ENCODE measurements around the gene BET1. TPM values are rescaled to one million over a fixed set of nuclear protein-coding genes. Genes with fewer than 3 reads are reported as not detected.

BET1 gene
- total RNA-seq, 1 experiment from 2014 or later: 17.2 TPM

DNA sequence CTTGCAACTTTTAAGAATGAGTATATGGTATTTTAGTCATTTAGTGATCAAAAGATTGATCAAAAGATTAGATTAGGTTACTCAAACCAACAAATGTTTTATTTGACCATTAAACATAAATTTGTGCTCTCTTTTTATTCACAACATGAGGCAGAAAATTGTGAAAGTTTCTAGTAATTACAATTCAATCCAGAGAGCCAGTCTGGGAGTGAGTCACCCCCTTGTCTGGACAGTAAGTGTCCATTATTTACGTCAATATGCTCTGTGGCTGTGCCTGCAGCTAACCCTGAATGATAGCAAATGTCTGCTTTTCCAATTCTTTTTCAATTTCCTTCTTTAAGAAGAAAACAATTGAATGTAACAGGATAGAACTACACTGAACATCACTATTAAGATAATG is 54.7 kb downstream of the BET1 start:
- H3K9ac ChIP-seq (ENCODE audit: low read length): no peak overlapping the region
- no peaks in the 10 kb centered on the region for H3K79me2 ChIP-seq (ENCODE audit: insufficient read depth, low read length)
- BruUV-seq (replicated peaks): no TSS peak
- ChIA-PET RAD21 (ENCODE audit: low non-redundant PET in 1 of 2, low total read pairs in 2 of 2, uncharacterized antibody in 2 of 2, unreplicated experiment in 2 of 2) (no interaction called here), POLR2A (no interaction called here), CTCF (no interaction called here)
- no peaks in the 10 kb centered on the region for H3K4me1 ChIP-seq (ENCODE audit: control insufficient read depth in 1 of 2, insufficient read depth in 2 of 2, low read length in 2 of 2)
- H3K27me3 ChIP-seq (ENCODE audit: insufficient read depth, low read length): no peaks in the 10 kb centered on the region
- no peak overlapping the region for H3K4me3 ChIP-seq (replicated peaks in 1 of 2; ENCODE audit: low read depth in 1 of 2, low read length in 2 of 2)
- no peak overlapping the region for H2AFZ ChIP-seq (ENCODE audit: low read depth, low read length, poor library complexity, severe bottlenecking)
- no peaks in the 10 kb centered on the region for H4K20me1 ChIP-seq (ENCODE audit: insufficient read depth)
- DNase-seq (ENCODE audit: low read depth, low spot score): no peak
- H3K4me2 ChIP-seq (ENCODE audit: low read length): no peak overlapping the region
- no peaks in the 10 kb centered on the region for H3K9me2 ChIP-seq (ENCODE audit: insufficient read depth)
- H3K9me3 ChIP-seq (ENCODE audit: control insufficient read depth in 1 of 2, insufficient read depth in 1 of 2, low read depth in 1 of 2, low read length in 2 of 2): no peaks in the 10 kb centered on the region
- TF ChIP-seq SP1 (IDR thresholded peaks at IDR 0.05; ENCODE audit: low read depth): no peak
- TF ChIP-seq TCF7L2 (IDR thresholded peaks at IDR 0.05; ENCODE audit: borderline replicate concordance, extremely low read depth, insufficient read depth, insufficient read length): no peak
- no peak for TF ChIP-seq EZH2phosphoT487 (IDR thresholded peaks at IDR 0.05; ENCODE audit: borderline replicate concordance)
- TF ChIP-seq, protein P1, sequence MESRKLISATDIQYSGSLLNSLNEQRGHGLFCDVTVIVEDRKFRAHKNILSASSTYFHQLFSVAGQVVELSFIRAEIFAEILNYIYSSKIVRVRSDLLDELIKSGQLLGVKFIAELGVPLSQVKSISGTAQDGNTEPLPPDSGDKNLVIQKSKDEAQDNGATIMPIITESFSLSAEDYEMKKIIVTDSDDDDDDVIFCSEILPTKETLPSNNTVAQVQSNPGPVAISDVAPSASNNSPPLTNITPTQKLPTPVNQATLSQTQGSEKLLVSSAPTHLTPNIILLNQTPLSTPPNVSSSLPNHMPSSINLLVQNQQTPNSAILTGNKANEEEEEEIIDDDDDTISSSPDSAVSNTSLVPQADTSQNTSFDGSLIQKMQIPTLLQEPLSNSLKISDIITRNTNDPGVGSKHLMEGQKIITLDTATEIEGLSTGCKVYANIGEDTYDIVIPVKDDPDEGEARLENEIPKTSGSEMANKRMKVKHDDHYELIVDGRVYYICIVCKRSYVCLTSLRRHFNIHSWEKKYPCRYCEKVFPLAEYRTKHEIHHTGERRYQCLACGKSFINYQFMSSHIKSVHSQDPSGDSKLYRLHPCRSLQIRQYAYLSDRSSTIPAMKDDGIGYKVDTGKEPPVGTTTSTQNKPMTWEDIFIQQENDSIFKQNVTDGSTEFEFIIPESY (IDR thresholded peaks at IDR 0.05; ENCODE audit: extremely low read depth, insufficient replicate concordance, low read length): no peak
- TF ChIP-seq CBX3 (IDR thresholded peaks at IDR 0.05; ENCODE audit: low read depth): no peak
- no peak for TF ChIP-seq FOSL1 (IDR thresholded peaks at IDR 0.05; ENCODE audit: low read depth)
- TF ChIP-seq, protein P2, sequence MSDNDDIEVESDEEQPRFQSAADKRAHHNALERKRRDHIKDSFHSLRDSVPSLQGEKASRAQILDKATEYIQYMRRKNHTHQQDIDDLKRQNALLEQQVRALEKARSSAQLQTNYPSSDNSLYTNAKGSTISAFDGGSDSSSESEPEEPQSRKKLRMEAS (IDR thresholded peaks at IDR 0.05): no peak
- no peak for TF ChIP-seq POLR2AphosphoS5 (IDR thresholded peaks at IDR 0.05; ENCODE audit: low read depth, low read length)
- no peak for TF ChIP-seq ZFX (IDR thresholded peaks at IDR 0.05)
- no peak for TF ChIP-seq YY1 (IDR thresholded peaks at IDR 0.05; ENCODE audit: extremely low read depth, insufficient replicate concordance, low read depth, low read length)
- intact Hi-C loops (cut with micrococcal nuclease): no loop called here
- H3K36me3 ChIP-seq (ENCODE audit: control insufficient read depth in 1 of 2, insufficient read depth in 2 of 2, low read length in 2 of 2): no peaks in the 10 kb centered on the region
- H3K27ac ChIP-seq (ENCODE audit: low read depth, low read length): no peak overlapping the region
- ATAC-seq: no peak

Data from HCT116 (cell line).